ENCODE measurements around the gene TAX1BP1. TPM values are rescaled to one million over a fixed set of nuclear protein-coding genes. Genes with fewer than 3 reads are reported as not detected.
A peak's percentile ranks its signal among the peaks of the same experiment; 100 is the strongest.

TAX1BP1 gene
- total RNA-seq = 146 TPM

GRCh38 chr7:27739909-27740448 lies at the start of gene TAX1BP1:
TSS of gene TAX1BP1 (plus strand) at chr7:27740162. CDS start at chr7:27748525, 8,363 bp downstream.
- DNase-seq (ENCODE audit: low spot score) = peak; percentile 97

- no peak for DNase-seq (ENCODE audit: low spot score)
Observed at GRCh38 chr7:27690649-27691048, 49.3 kb upstream of the TAX1BP1 start.

DNA sequence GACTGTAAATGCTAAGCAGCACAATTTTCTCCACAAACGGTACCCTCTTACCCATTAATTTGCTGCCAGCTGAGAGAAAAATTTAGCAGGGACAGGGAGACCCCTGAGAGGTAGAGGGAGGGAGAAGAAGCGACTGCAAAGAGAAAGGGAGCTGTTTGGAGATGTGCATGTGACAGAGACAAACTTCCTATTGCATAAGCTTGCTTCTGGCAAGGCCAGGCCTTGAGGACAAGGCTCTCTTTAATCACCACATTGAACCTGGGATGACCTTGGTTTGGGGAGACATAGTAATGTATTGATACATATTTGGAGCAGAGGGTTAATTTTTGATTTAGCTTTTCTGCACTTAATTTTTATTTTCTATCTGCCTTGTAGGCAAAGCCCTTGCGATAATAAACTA lies 46.2 kb upstream of the TAX1BP1 start:
- DNase-seq (ENCODE audit: low spot score) = no peak

DNA sequence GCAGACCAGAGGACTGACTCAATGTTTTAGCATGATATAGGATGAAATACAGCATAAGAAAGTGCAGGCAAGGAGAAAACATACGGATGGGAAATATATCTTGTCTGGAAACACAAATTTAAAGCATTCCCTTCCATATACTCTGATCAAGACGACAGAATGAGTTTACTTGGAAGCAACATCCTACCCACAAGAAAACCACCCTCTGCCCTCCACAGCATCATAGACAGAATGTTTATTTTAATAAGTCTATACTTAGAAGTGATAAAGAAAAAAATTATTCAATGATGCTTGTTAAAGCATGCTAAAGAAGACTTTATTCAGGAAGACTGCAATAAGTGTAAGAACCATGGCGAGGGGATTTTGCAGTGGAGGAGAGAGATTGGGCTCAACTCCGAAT lies 44.9 kb upstream of the TAX1BP1 start:
- DNase-seq (ENCODE audit: low spot score) = no peak

- peak; percentile 50 for DNase-seq (ENCODE audit: low spot score)
Observed at GRCh38 chr7:27697861-27698430, 42.0 kb upstream of the TAX1BP1 start.

DNA sequence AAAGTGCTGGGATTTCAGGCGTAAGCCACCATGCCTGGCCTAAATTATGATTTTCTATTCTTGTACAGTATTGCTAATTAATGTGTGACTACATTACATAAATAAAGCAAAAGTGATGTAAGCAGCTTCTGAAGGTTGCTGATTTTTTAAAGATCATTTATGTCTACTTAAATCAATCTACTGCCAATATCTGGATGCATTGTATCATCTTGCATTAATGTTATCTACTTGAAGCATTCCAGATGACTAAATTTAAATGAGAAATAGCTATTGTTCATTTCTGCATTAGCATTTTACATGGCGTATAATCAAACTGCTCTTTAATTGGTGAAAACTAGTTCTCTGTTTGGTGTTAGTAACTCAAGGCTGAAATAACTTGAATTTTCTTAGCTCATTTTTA lies 40.2 kb upstream of the TAX1BP1 start:
- DNase-seq (ENCODE audit: low spot score) = no peak

DNA sequence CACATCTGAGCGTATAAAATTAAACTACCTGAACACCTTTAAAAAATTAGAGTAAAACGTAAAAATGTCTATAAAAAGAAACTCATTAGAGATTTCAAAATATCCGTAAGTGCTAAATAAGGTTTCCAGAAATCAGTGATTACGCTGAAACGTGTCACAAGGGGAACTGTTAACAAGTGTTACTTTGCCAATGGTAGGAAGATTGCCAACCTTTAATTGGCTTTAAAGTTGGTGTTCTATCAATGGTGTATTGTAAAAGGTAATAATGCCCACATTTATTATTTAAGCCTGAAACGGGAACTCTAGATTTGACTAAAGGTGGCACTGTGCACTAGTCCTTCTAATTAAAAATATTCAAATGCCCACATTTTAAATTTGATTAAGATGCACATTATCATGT lies 39.5 kb upstream of the TAX1BP1 start:
- no peak for DNase-seq (ENCODE audit: low spot score)

- DNase-seq (ENCODE audit: low spot score) = no peak
Observed at GRCh38 chr7:27703181-27703580, 36.8 kb upstream of the TAX1BP1 start.

GRCh38 chr7:27704422-27705199 lies 35.4 kb upstream of the TAX1BP1 start:
- no peak for DNase-seq (ENCODE audit: low spot score)

DNA sequence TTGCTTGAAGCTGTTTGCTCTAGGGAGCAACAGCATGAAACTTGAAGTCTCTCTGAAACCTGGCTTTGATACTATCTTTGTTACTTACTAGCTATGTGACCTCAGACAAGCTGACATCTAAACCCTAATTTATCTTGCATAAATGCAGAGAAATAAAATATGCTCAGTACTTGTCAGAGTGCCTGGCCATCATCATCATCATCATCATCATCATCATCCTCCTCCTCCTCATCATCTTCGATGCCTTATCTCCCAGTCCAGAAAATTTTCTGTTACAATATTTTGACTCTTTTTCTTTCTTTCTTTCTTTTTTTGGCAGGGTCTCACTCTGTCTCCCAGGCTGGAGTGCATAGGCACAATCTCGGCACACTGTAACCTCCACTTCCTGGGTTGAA lies 34.8 kb upstream of the TAX1BP1 start:
- DNase-seq (ENCODE audit: low spot score) = no peak

DNA sequence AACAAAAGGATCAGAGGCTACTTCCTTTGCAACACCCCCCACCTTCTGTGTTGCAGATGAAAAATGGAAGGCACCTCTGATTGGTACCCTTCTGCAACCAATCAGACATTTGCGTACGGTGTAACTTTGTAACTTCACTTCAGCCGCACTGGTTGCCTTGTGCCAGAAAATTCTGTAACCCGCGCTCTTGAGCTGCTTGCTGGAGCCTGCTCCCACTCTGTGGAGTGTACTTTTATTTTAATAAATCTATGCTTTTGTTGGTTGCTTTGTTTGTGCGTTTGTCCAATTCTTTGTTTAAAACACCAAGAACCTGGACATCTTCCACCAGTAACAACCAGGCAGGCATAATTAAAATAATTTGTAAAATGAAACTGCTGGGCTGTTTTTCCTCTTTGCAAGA lies 31.5 kb upstream of the TAX1BP1 start:
- DNase-seq (ENCODE audit: low spot score) = no peak

DNA sequence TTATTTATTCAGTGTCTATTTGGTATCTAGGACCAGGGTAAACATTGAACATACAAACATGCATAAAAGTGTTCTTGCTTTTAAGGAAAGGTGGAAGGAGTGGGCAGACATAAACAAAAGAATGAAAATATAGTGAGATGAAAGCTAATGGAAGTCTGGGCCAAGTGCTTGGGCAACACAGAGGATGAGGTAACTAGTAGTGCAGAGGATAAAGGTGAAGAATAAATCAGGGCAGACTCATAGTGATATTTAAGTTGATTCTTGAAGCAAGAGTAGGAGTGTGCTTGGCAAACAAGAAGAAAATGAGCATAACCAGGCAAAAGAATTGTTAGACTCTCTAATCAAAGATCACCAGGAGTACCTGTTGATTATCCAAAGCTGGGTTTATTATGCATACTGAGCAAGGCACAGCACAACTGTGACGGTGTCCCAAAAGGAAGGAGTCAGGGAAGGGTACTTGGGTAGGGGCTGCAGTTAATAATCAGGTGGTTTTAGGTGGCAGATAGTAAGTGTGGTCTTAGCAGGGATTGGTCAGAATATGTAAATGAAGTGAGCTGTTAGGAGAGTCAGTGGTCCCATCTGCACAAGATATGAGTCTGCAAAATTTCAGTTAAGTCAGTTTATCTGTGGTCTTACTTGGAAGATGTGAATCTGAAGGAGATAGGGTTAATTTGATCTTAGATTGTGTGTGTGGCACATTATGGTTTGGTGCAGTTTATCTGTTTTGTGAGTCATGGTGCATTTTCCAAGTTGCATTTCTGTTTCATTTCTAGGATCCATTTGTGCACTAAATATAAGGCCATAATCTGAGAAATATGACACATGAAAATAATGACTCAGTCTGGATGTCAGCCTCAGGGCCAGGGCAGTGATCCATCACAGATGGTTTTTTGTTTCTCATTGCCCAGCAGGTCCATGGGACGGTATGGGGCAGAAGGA lies 30.6 kb upstream of the TAX1BP1 start:
- no peak for DNase-seq (ENCODE audit: low spot score)

GRCh38 chr7:27712217-27712616 lies 27.7 kb upstream of the TAX1BP1 start:
- no peak for DNase-seq (ENCODE audit: low spot score)

- no peak for DNase-seq (ENCODE audit: low spot score)
Observed at GRCh38 chr7:27714831-27715444, 25.0 kb upstream of the TAX1BP1 start.

DNA sequence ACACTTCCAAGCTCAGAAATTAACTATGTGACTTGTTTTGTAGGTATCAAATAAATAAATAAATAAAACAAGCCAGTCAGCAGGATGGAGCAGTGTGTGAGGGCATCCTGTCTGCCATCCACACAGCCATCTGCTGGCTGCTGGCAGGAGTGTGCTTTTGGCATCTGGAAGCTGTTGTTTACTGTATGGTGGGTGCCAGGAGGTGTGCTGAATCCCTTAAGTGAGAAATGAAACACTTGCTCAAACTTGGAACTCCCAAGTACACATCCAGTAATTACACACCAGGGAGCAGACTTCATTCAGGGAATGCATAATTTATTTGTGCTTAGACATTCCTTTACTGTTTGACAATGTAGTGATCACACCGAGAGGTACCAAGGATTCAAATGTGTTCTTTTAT lies 16.9 kb upstream of the TAX1BP1 start:
- no peak for DNase-seq (ENCODE audit: low spot score)

DNA sequence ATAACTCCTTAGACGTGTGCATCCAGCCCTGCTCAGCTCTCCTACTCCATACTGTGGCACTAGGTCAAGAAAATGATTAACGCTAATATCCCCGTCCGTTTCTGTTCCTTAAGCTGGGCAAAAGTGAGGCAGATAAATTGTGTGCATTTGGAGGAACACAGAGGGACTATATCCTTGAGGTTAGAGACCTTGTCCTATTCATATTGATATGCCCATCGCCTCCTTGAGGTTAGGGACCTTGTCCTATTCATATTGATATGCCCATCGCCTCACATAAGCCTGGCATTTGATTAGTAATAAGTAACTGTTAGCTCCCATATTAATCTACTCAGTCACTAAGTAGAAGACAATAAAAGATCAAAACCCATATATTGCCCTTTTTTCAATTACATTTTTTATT lies 12.9 kb upstream of the TAX1BP1 start:
- DNase-seq (ENCODE audit: low spot score) = no peak

- no peak for DNase-seq (ENCODE audit: low spot score)
Observed at GRCh38 chr7:27730112-27730511, 9.8 kb upstream of the TAX1BP1 start.

- no peak for DNase-seq (ENCODE audit: low spot score)
Observed at GRCh38 chr7:27734583-27734982, 5.4 kb upstream of the TAX1BP1 start.

DNA sequence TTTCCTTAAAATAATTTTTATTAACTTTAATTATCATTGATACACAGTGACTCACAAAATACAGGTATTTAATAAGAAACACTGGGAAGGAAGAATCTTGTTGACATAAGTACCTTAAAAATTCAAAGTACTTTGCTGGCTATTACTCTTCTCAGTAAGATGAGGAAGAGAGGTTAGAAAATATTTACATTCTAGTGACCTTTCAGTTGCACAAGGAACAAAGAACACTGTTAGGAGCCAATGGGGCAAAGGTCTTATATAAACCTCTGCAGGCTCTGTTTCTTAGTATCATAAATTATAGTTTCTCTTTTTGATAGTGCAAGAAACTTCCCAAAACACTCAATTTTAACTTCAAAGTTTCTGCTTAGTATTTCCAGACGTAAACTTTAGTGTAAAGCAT lies 4.8 kb upstream of the TAX1BP1 start:
- no peak for DNase-seq (ENCODE audit: low spot score)

DNA sequence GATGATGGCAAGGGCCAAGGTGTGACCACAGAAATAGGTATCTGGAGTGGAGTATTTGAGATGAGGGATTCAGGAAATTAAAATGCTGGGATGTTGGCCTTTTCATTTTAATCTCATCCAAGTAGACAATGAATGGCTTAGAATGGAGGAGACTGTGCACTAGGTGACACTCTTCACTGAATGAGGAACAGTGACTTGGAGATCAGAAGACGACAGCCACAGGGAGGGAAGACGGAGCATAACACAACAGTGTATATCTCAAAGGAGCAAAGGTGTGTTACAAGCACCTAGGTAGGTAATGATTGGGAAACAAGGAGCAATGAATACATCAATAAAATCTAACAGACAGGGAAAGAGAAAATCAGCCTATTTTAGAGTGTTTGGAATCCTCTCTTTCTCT lies 4.1 kb upstream of the TAX1BP1 start:
- DNase-seq (ENCODE audit: low spot score) = no peak

DNA sequence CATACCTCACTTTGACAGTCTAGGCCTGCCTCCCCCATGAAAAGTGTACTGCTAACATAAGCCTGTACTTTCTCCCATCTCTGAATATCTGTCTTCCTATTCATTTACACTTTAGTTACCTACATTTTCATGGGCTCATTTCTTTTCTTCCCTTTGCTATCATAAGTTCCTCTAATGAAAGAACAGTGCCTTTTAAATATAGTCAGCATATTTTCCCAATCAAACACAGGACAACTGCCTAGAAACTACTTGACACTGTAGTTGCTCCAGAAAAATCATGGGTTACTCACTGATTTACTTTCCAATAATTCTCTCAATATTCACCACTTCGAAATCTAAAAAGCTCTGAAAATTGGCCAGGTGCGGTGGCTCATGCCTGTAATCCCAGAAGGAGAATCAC lies 2.8 kb upstream of the TAX1BP1 start:
- DNase-seq (ENCODE audit: low spot score) = no peak

GRCh38 chr7:27737616-27738015 lies 2.3 kb upstream of the TAX1BP1 start:
- no peak for DNase-seq (ENCODE audit: low spot score)
